ENCODE measurements around the gene MTHFSD.

Gene MTHFSD

GRCh38 chr16:86580791-86581170 is 25.7 kb upstream of the MTHFSD start:
- peaks cover 15 to 51% of the 10 kb centered on the region in 2 donors for H3K27me3 ChIP-seq (ENCODE audit: control insufficient read depth in 1 of 2, insufficient read depth in 2 of 2, low read length in 2 of 2)
- no peak overlapping the region for H3K27ac ChIP-seq (ENCODE audit: low read length)
- H3K9ac ChIP-seq (ENCODE audit: low read length in 2 of 2) = no peak overlapping the region
- no peak overlapping the region for H3K4me3 ChIP-seq (ENCODE audit: low read length in 2 of 2)
- no peaks in the 10 kb centered on the region for H3K36me3 ChIP-seq (ENCODE audit: control insufficient read depth in 2 of 2, insufficient read depth in 2 of 2, low read length in 2 of 2)
- peaks cover 20% of the 10 kb centered on the region for H3K4me1 ChIP-seq (ENCODE audit: control insufficient read depth, insufficient read depth, low read length)
- H3K9me3 ChIP-seq (ENCODE audit: control insufficient read depth in 2 of 2, low read length in 2 of 2) = no peaks in the 10 kb centered on the region

- Histone ChIP-seq H3K4me3 (ENCODE audit: low read length in 2 of 2) (no peak overlapping the region), H3K27me3 (ENCODE audit: control insufficient read depth in 1 of 2, insufficient read depth in 2 of 2, low read length in 2 of 2) (peaks cover 20 to 56% of the 10 kb centered on the region in 2 donors), H3K36me3 (ENCODE audit: control insufficient read depth in 2 of 2, insufficient read depth in 2 of 2, low read length in 2 of 2) (no peaks in the 10 kb centered on the region), H3K9me3 (ENCODE audit: control insufficient read depth in 2 of 2, low read length in 2 of 2) (no peaks in the 10 kb centered on the region), H3K27ac (ENCODE audit: low read length) (no peak overlapping the region), H3K4me1 (ENCODE audit: control insufficient read depth, insufficient read depth, low read length) (peaks cover 22% of the 10 kb centered on the region), H3K9ac (ENCODE audit: low read length in 2 of 2) (no peak overlapping the region)
Observed at GRCh38 chr16:86580063-86580790, 25.2 kb upstream of the MTHFSD start.

GRCh38 chr16:86579268-86580062 is 24.4 kb upstream of the MTHFSD start:
- Histone ChIP-seq H3K4me1 (ENCODE audit: control insufficient read depth, insufficient read depth, low read length) (peaks cover 22% of the 10 kb centered on the region), H3K9me3 (ENCODE audit: control insufficient read depth in 2 of 2, low read length in 2 of 2) (no peaks in the 10 kb centered on the region), H3K27ac (ENCODE audit: low read length) (no peak overlapping the region), H3K4me3 (ENCODE audit: low read length in 2 of 2) (no peak overlapping the region), H3K9ac (ENCODE audit: low read length in 2 of 2) (no peak overlapping the region), H3K27me3 (ENCODE audit: control insufficient read depth in 1 of 2, insufficient read depth in 2 of 2, low read length in 2 of 2) (peaks cover 28 to 63% of the 10 kb centered on the region in 2 donors), H3K36me3 (ENCODE audit: control insufficient read depth in 2 of 2, insufficient read depth in 2 of 2, low read length in 2 of 2) (no peaks in the 10 kb centered on the region)

- H3K4me3 ChIP-seq (ENCODE audit: low read length in 2 of 2) = no peak overlapping the region
Observed at GRCh38 chr16:86578611-86579267, 23.7 kb upstream of the MTHFSD start.

GRCh38 chr16:86578061-86578599 is 23.1 kb upstream of the MTHFSD start, which contains the start of gene FOXL1:
Gene FOXL1, plus strand, starts transcription at chr16:86578549. Its CDS starts 175 bp downstream, at chr16:86578724.
- Histone ChIP-seq H3K27me3 (ENCODE audit: control insufficient read depth in 1 of 2, insufficient read depth in 2 of 2, low read length in 2 of 2) (peaks cover 39 to 62% of the 10 kb centered on the region in 2 donors), H3K27ac (ENCODE audit: low read length) (no peak within 1 kb of the TSS), H3K9ac (ENCODE audit: low read length in 2 of 2) (no peak within 1 kb of the TSS)

More at GRCh38 chr16:86578611-86579267, 23.7 kb upstream of the MTHFSD start:
- Histone ChIP-seq H3K27ac (ENCODE audit: low read length) (no peak overlapping the region), H3K27me3 (ENCODE audit: control insufficient read depth in 1 of 2, insufficient read depth in 2 of 2, low read length in 2 of 2) (peaks cover 35 to 62% of the 10 kb centered on the region in 2 donors), H3K9me3 (ENCODE audit: control insufficient read depth in 2 of 2, low read length in 2 of 2) (no peaks in the 10 kb centered on the region), H3K4me1 (ENCODE audit: control insufficient read depth, insufficient read depth, low read length) (peaks cover 19% of the 10 kb centered on the region), H3K9ac (ENCODE audit: low read length in 2 of 2) (no peak overlapping the region), H3K36me3 (ENCODE audit: control insufficient read depth in 2 of 2, insufficient read depth in 2 of 2, low read length in 2 of 2) (no peaks in the 10 kb centered on the region)

GRCh38 chr16:86577314-86577971 is 22.4 kb upstream of the MTHFSD start:
- Histone ChIP-seq H3K4me1 (ENCODE audit: control insufficient read depth, insufficient read depth, low read length) (peaks cover 19% of the 10 kb centered on the region), H3K27ac (ENCODE audit: low read length) (no peak overlapping the region), H3K9me3 (ENCODE audit: control insufficient read depth in 2 of 2, low read length in 2 of 2) (no peaks in the 10 kb centered on the region), H3K9ac (ENCODE audit: low read length in 2 of 2) (no peak overlapping the region), H3K4me3 (ENCODE audit: low read length in 2 of 2) (no peak overlapping the region), H3K27me3 (ENCODE audit: control insufficient read depth in 1 of 2, insufficient read depth in 2 of 2, low read length in 2 of 2) (peaks cover 46 to 66% of the 10 kb centered on the region in 2 donors), H3K36me3 (ENCODE audit: control insufficient read depth in 2 of 2, insufficient read depth in 2 of 2, low read length in 2 of 2) (no peaks in the 10 kb centered on the region)

More at GRCh38 chr16:86578061-86578599, 23.1 kb upstream of the MTHFSD start, which contains the start of gene FOXL1:
- Histone ChIP-seq H3K4me3 (ENCODE audit: low read length in 2 of 2) (no peak within 1 kb of the TSS), H3K9me3 (ENCODE audit: control insufficient read depth in 2 of 2, low read length in 2 of 2) (no peaks in the 10 kb centered on the region), H3K4me1 (ENCODE audit: control insufficient read depth, insufficient read depth, low read length) (peaks cover 19% of the 10 kb centered on the region), H3K36me3 (ENCODE audit: control insufficient read depth in 2 of 2, insufficient read depth in 2 of 2, low read length in 2 of 2) (no peaks in the 10 kb centered on the region)

- no peak overlapping the region for H3K9ac ChIP-seq (ENCODE audit: low read length in 2 of 2)
- H3K36me3 ChIP-seq (ENCODE audit: control insufficient read depth in 2 of 2, insufficient read depth in 2 of 2, low read length in 2 of 2) = no peaks in the 10 kb centered on the region
- H3K4me1 ChIP-seq (ENCODE audit: control insufficient read depth, insufficient read depth, low read length) = peaks cover 19% of the 10 kb centered on the region
- no peaks in the 10 kb centered on the region for H3K9me3 ChIP-seq (ENCODE audit: control insufficient read depth in 2 of 2, low read length in 2 of 2)
- H3K27ac ChIP-seq (ENCODE audit: low read length) = no peak overlapping the region
- H3K27me3 ChIP-seq (ENCODE audit: control insufficient read depth in 1 of 2, insufficient read depth in 2 of 2, low read length in 2 of 2) = peaks cover 52 to 72% of the 10 kb centered on the region in 2 donors
- H3K4me3 ChIP-seq (ENCODE audit: low read length in 2 of 2) = peak overlapping the region in 1 of 2 donors; percentile 58
Observed at GRCh38 chr16:86576591-86577313, 21.7 kb upstream of the MTHFSD start.

- Histone ChIP-seq H3K4me1 (ENCODE audit: control insufficient read depth, insufficient read depth, low read length) (peaks cover 19% of the 10 kb centered on the region), H3K9me3 (ENCODE audit: control insufficient read depth in 2 of 2, low read length in 2 of 2) (no peaks in the 10 kb centered on the region), H3K4me3 (ENCODE audit: low read length in 2 of 2) (peak overlapping the region in 1 of 2 donors; percentile 58), H3K27ac (ENCODE audit: low read length) (no peak overlapping the region), H3K36me3 (ENCODE audit: control insufficient read depth in 2 of 2, insufficient read depth in 2 of 2, low read length in 2 of 2) (no peaks in the 10 kb centered on the region), H3K9ac (ENCODE audit: low read length in 2 of 2) (no peak overlapping the region), H3K27me3 (ENCODE audit: control insufficient read depth in 1 of 2, insufficient read depth in 2 of 2, low read length in 2 of 2) (peaks cover 60 to 80% of the 10 kb centered on the region in 2 donors)
Observed at GRCh38 chr16:86575754-86576557, 20.9 kb upstream of the MTHFSD start.

- Histone ChIP-seq H3K36me3 (ENCODE audit: control insufficient read depth in 2 of 2, insufficient read depth in 2 of 2, low read length in 2 of 2) (no peaks in the 10 kb centered on the region), H3K27me3 (ENCODE audit: control insufficient read depth in 1 of 2, insufficient read depth in 2 of 2, low read length in 2 of 2) (peaks cover 64 to 86% of the 10 kb centered on the region in 2 donors), H3K4me3 (ENCODE audit: low read length in 2 of 2) (peak overlapping the region in 1 of 2 donors; percentile 58), H3K9ac (ENCODE audit: low read length in 2 of 2) (no peak overlapping the region), H3K9me3 (ENCODE audit: control insufficient read depth in 2 of 2, low read length in 2 of 2) (no peaks in the 10 kb centered on the region), H3K27ac (ENCODE audit: low read length) (no peak overlapping the region), H3K4me1 (ENCODE audit: control insufficient read depth, insufficient read depth, low read length) (peaks cover 19% of the 10 kb centered on the region)
Observed at GRCh38 chr16:86575095-86575685, 20.2 kb upstream of the MTHFSD start.

Measured in stomach smooth muscle (tissue), 2 donors.